IMR-90 (cell line): ENCODE data around the gene ALDH5A1. TPM values are rescaled to one million over a fixed set of nuclear protein-coding genes. Genes with fewer than 3 reads are reported as not detected.

Experiments used
- ATAC-seq: fragments of 200-7000 bp; cut with Tn5 transposase; 2 replicates; pipeline ENCODE4 v1.9.1; 2020; ENCODE audit warnings: low read depth, mild to moderate bottlenecking, moderate library complexity
- BruUV-seq: library from RNA; stranded (reverse); fragments of 400-500 nt; replicated peaks from 2 replicates; lab custom pipeline; 2021; lab: Mats Ljungman, UMichigan
- CTCF ChIA-PET: fragments of 300-600 bp; formaldehyde crosslinking; extraction: SDS; loops from one replicate; lab custom pipeline; 2021; ENCODE audit warnings: antibody characterized with exemption; lab: Yijun Ruan, JAX
- POLR2A ChIA-PET: fragments of 300-600 bp; sonication (Branson Sonifier 250); formaldehyde crosslinking; loops from one replicate; lab custom pipeline; 2022; ENCODE audit warnings: antibody characterized with exemption; ENCODE audit not compliant: unreplicated experiment; lab: Charles Lee
- DNase-seq: peaks from one replicate; pipeline ENCODE4 v3.0.0; 2013
- H2AFZ ChIP-seq: replicated peaks from 2 replicates; pipeline ENCODE3; 2013; ENCODE audit warnings: low read length, mild to moderate bottlenecking; ENCODE audit not compliant: poor library complexity
- H2AK5ac ChIP-seq: 2 replicates; pipeline ENCODE4 v1.6.1; 2013; ENCODE audit warnings: low read depth, low read length, inconsistent platforms
- H2AK9ac ChIP-seq: replicated peaks from 2 replicates; pipeline ENCODE3; 2013; ENCODE audit warnings: mild to moderate bottlenecking, low read depth, low read length, moderate library complexity; ENCODE audit not compliant: poor library complexity
- H2BK120ac ChIP-seq: 2 replicates; pipeline ENCODE4 v1.6.1; 2013; ENCODE audit warnings: low read depth, low read length, inconsistent platforms
- H2BK15ac ChIP-seq: 3 replicates; pipeline ENCODE4 v1.6.1; 2013; ENCODE audit warnings: low read depth, low read length, inconsistent platforms
- H2BK20ac ChIP-seq: 2 replicates; pipeline ENCODE4 v1.6.1; 2013; ENCODE audit warnings: low read depth, mild to moderate bottlenecking, inconsistent platforms, low read length, moderate library complexity
- H2BK5ac ChIP-seq: 2 replicates; pipeline ENCODE4 v1.6.1; 2013; ENCODE audit warnings: mild to moderate bottlenecking, low read depth, low read length, inconsistent platforms; ENCODE audit not compliant: poor library complexity, severe bottlenecking
- H3K14ac ChIP-seq: replicated peaks from 2 replicates; pipeline ENCODE4 v1.6.1; 2013; ENCODE audit warnings: low read depth, low read length, inconsistent platforms
- H3K18ac ChIP-seq: 2 replicates; pipeline ENCODE4 v1.6.1; 2013; ENCODE audit warnings: low read depth, low read length, control low read depth
- H3K23ac ChIP-seq: 2 replicates; pipeline ENCODE4 v1.6.1; 2013; ENCODE audit warnings: low read depth, low read length, inconsistent platforms
- H3K27ac ChIP-seq: 2 replicates; pipeline ENCODE4 v1.5.1; 2013; ENCODE audit warnings: mild to moderate bottlenecking, control low read depth, low read length; ENCODE audit not compliant: insufficient read depth
- H3K27me3 ChIP-seq: 2 replicates; pipeline ENCODE4 v1.6.1; 2013; ENCODE audit warnings: low read length; ENCODE audit not compliant: control insufficient read depth, insufficient read depth
- H3K36me3 ChIP-seq: 2 replicates; pipeline ENCODE4 v1.6.1; 2013; ENCODE audit warnings: low read length, mixed read lengths; ENCODE audit not compliant: control insufficient read depth, insufficient read depth
- H3K4ac ChIP-seq: 2 replicates; pipeline ENCODE4 v1.6.1; 2013; ENCODE audit warnings: low read depth, low read length, inconsistent platforms
- H3K4me1 ChIP-seq: 2 replicates; pipeline ENCODE4 v1.6.1; 2013; ENCODE audit warnings: low read length, mixed read lengths; ENCODE audit not compliant: control insufficient read depth, insufficient read depth
- H3K4me2 ChIP-seq: 2 replicates; pipeline ENCODE4 v1.6.1; 2013; ENCODE audit warnings: low read depth, mild to moderate bottlenecking, control low read depth, low read length, moderate library complexity
- H3K4me3 ChIP-seq: 2 replicates; pipeline ENCODE4 v1.5.1; 2013; ENCODE audit warnings: low read depth, mild to moderate bottlenecking, control low read depth, low read length, moderate library complexity; ENCODE audit not compliant: insufficient read depth
- H3K56ac ChIP-seq: 2 replicates; pipeline ENCODE4 v1.6.1; 2013; ENCODE audit warnings: low read length, inconsistent platforms; ENCODE audit not compliant: insufficient read depth; ENCODE audit errors: extremely low read depth
- H3K79me1 ChIP-seq, 2 experiments: 2 replicates each; pipeline ENCODE4 v1.6.1; 2013; ENCODE audit warnings: low read length in 2 of 2, inconsistent platforms in 1 of 2, low read depth in 1 of 2
- H3K9ac ChIP-seq: 2 replicates; pipeline ENCODE4 v1.6.1; 2013; ENCODE audit warnings: low read depth, low read length, control low read depth
- H3K9me1 ChIP-seq: 2 replicates; pipeline ENCODE4 v1.6.1; 2013; ENCODE audit warnings: low read length, inconsistent platforms; ENCODE audit not compliant: insufficient read depth
- H3K9me3 ChIP-seq: 2 replicates; pipeline ENCODE4 v1.6.1; 2013; ENCODE audit warnings: low read length; ENCODE audit not compliant: control insufficient read depth, insufficient read depth
- H4K20me1 ChIP-seq: 2 replicates; pipeline ENCODE4 v1.6.1; 2013; ENCODE audit warnings: low read length, inconsistent platforms; ENCODE audit not compliant: insufficient read depth
- H4K5ac ChIP-seq: 2 replicates; pipeline ENCODE4 v1.6.1; 2013; ENCODE audit warnings: mild to moderate bottlenecking, low read depth, low read length, control low read depth
- H4K8ac ChIP-seq, 2 experiments: 2 replicates each; pipeline ENCODE4 v1.6.1; 2013; ENCODE audit warnings: low read depth in 2 of 2, low read length in 2 of 2, control low read depth in 1 of 2, inconsistent platforms in 1 of 2
- H4K91ac ChIP-seq: 2 replicates; pipeline ENCODE4 v1.6.1; 2013; ENCODE audit warnings: low read depth, low read length, inconsistent platforms; ENCODE audit not compliant: insufficient read depth
- BHLHE40 ChIP-seq: fragments of 150-350 bp; IDR thresholded peaks from 2 replicates; pipeline ENCODE4 v1.6.1; 2016; ENCODE audit warnings: mild to moderate bottlenecking, low read depth, low read length
- CEBPB ChIP-seq: IDR thresholded peaks from 2 replicates; pipeline ENCODE4 v1.6.1; 2012; ENCODE audit warnings: low read depth, low read length, improper control_type of control experiment
- CHD1 ChIP-seq: IDR thresholded peaks from 2 replicates; pipeline ENCODE4 v1.6.1; 2012; ENCODE audit warnings: low read depth, low read length, improper control_type of control experiment
- CTCF ChIP-seq: conservative IDR thresholded peaks from 2 replicates; pipeline ENCODE4 v1.5.1; 2012; ENCODE audit warnings: mild to moderate bottlenecking, low read depth, low read length, improper control_type of control experiment
- ELK1 ChIP-seq: fragments of 150-350 bp; IDR thresholded peaks from 2 replicates; pipeline ENCODE4 v1.6.1; 2016; ENCODE audit warnings: low read depth, mild to moderate bottlenecking, low read length, moderate library complexity, borderline replicate concordance
- FOS ChIP-seq: fragments of 150-350 bp; IDR thresholded peaks from 2 replicates; pipeline ENCODE4 v1.6.1; 2016; ENCODE audit warnings: low read depth, low read length
- MAFK ChIP-seq: IDR thresholded peaks from 2 replicates; pipeline ENCODE4 v1.6.1; 2012; ENCODE audit warnings: low read depth, low read length, improper control_type of control experiment
- MAZ ChIP-seq: IDR thresholded peaks from 2 replicates; pipeline ENCODE4 v1.6.1; 2012; ENCODE audit warnings: low read depth, mild to moderate bottlenecking, low read length, improper control_type of control experiment, moderate library complexity, borderline replicate concordance
- MXI1 ChIP-seq: IDR thresholded peaks from 2 replicates; pipeline ENCODE4 v1.6.1; 2012; ENCODE audit warnings: low read depth, mild to moderate bottlenecking, low read length, moderate library complexity, borderline replicate concordance
- NFE2L2 ChIP-seq: fragments of 150-350 bp; IDR thresholded peaks from 2 replicates; pipeline ENCODE4 v1.6.1; 2016; ENCODE audit warnings: low read depth, mild to moderate bottlenecking, low read length
- POLR2A ChIP-seq: IDR thresholded peaks from 2 replicates; pipeline ENCODE4 v1.6.1; 2012; ENCODE audit warnings: mild to moderate bottlenecking, low read depth, low read length
- RAD21 ChIP-seq: IDR thresholded peaks from 2 replicates; pipeline ENCODE4 v1.6.1; 2012; ENCODE audit warnings: low read length, improper control_type of control experiment
- RCOR1 ChIP-seq: IDR thresholded peaks from 2 replicates; pipeline ENCODE4 v1.6.1; 2012; ENCODE audit warnings: mild to moderate bottlenecking, low read length, improper control_type of control experiment; ENCODE audit not compliant: insufficient replicate concordance
- RFX5 ChIP-seq: IDR thresholded peaks from 2 replicates; pipeline ENCODE4 v1.8.0; 2012; ENCODE audit warnings: low read depth, mild to moderate bottlenecking, low read length, moderate library complexity
- SMC3 ChIP-seq: fragments of 150-350 bp; IDR thresholded peaks from 2 replicates; pipeline ENCODE4 v1.6.1; 2016; ENCODE audit warnings: low read depth, mild to moderate bottlenecking, antibody characterized with exemption, low read length, moderate library complexity
- USF2 ChIP-seq: fragments of 150-350 bp; IDR thresholded peaks from 2 replicates; pipeline ENCODE4 v1.6.1; 2017; ENCODE audit warnings: mild to moderate bottlenecking, antibody characterized with exemption, low read length, low read depth
- WGBS, 2 experiments: methylation state at CpG; one replicate each; pipeline versions ENCODE4 v1.1.5 to v1.1.7; 2013; ENCODE audit warnings: missing lambda C conversion rate in 2 of 2; ENCODE audit not compliant: insufficient read length in 1 of 2; ENCODE audit errors: extremely low coverage in 2 of 2; 5-methylcytosine and 5-hydroxymethylcytosine counted together
- dilution Hi-C: fragments of 300-500 bp; cut with HindIII; formaldehyde crosslinking; loops from one replicate; pipeline ENCODE4 v1.14.3; 2018; ENCODE audit warnings: low sequenced_read_pairs; ENCODE audit not compliant: unreplicated experiment
- in situ Hi-C: fragments of 300-500 bp; cut with MboI; formaldehyde crosslinking; loops from 3 replicates; pipeline ENCODE4 v1.14.3; 2019; ENCODE audit warnings: low sequenced_read_pairs, inconsistent platforms, mixed read lengths
- intact Hi-C: fragments of 100-400 bp; cut with micrococcal nuclease; formaldehyde crosslinking; loops from 2 replicates; pipeline ENCODE4 v1.10.0; 2022
- polyA plus RNA-seq, 3 experiments: library from polyadenylated mRNA; depleted of rRNA; stranded (reverse); fragments of >200 nt; gene quantifications; 2 replicates each; pipeline ENCODE4 v1.2.3, GENCODE V29; 2012; ENCODE audit warnings: low replicate concordance in 1 of 3
- total RNA-seq: library from RNA; depleted of rRNA; stranded (reverse); fragments of >200 nt; gene quantifications from 2 replicates; pipeline ENCODE4 v1.2.3, GENCODE V29; 2012

The ALDH5A1 gene
- total and polyA plus RNA-seq, 2 of the 4 experiments (the other 2 are of a cell fraction) = 0.36 to 0.48 TPM

GRCh38 chr6:24477070-24477469, 17.7 kb upstream of the ALDH5A1 start:
- ChIA-PET POLR2A (no interaction called here), CTCF (no interaction called here)
- H3K9ac ChIP-seq = no peak overlapping the region
- no peak overlapping the region for H4K91ac ChIP-seq
- intact Hi-C loops = no loop called here
- H3K79me1 ChIP-seq = no peaks in the 10 kb centered on the region
- no peak overlapping the region for H2AK5ac ChIP-seq
- WGBS, 2 experiments = no CpG with 5 or more reads among the region's 1 CpG
- DNase-seq = no peak
- no peaks in the 10 kb centered on the region for H4K20me1 ChIP-seq
- H3K23ac ChIP-seq = no peak overlapping the region
- H2BK5ac ChIP-seq = no peak overlapping the region
- no peak overlapping the region for H2AK9ac ChIP-seq
- H3K27ac ChIP-seq = no peak overlapping the region
- H2BK20ac ChIP-seq = no peak overlapping the region
- H2AFZ ChIP-seq = no peak overlapping the region
- H4K8ac ChIP-seq = no peak overlapping the region
- H3K9me3 ChIP-seq = no peaks in the 10 kb centered on the region
- no peak overlapping the region for H3K4me2 ChIP-seq
- H2BK120ac ChIP-seq = no peak overlapping the region
- in situ Hi-C loops = no loop called here
- no peaks in the 10 kb centered on the region for H3K36me3 ChIP-seq
- no peak overlapping the region for H3K4ac ChIP-seq
- no peak overlapping the region for H3K4me3 ChIP-seq
- no peaks in the 10 kb centered on the region; the same call in 1 of the 2 replicates for H3K27me3 ChIP-seq
- no peak for TF ChIP-seq NFE2L2
- TF ChIP-seq ELK1 = no peak
- TF ChIP-seq MAFK = no peak
- TF ChIP-seq RCOR1 = no peak
- TF ChIP-seq SMC3 = no peak
- TF ChIP-seq RFX5 = no peak
- no peak for TF ChIP-seq CEBPB
- no peak for TF ChIP-seq POLR2A
- no peak for TF ChIP-seq FOS
- TF ChIP-seq CTCF = no peak
- TF ChIP-seq MXI1 = no peak
- TF ChIP-seq CHD1 = no peak
- no peak for TF ChIP-seq MAZ
- no peak for TF ChIP-seq BHLHE40
- TF ChIP-seq RAD21 = no peak
- TF ChIP-seq USF2 = no peak
- no peak overlapping the region for H3K14ac ChIP-seq
- BruUV-seq = no TSS peak
- no peaks in the 10 kb centered on the region for H3K9me1 ChIP-seq
- H3K4me1 ChIP-seq = no peaks in the 10 kb centered on the region
- no peak overlapping the region for H4K5ac ChIP-seq
- H3K18ac ChIP-seq = no peak overlapping the region
- H2BK15ac ChIP-seq = no peak overlapping the region
- dilution Hi-C loops = no loop called here
- ATAC-seq = no peak
- H3K56ac ChIP-seq = no peak overlapping the region
